RWPE1 (cell line): ENCODE results near the gene USP46.

Source experiments
- CTCF ChIA-PET: fragments of 350-600 bp; sonication (Branson Sonifier 250); formaldehyde crosslinking; extraction: SDS; loops from one replicate; lab custom pipeline; 2021; lab: Yijun Ruan, JAX
- POLR2A ChIA-PET: fragments of 400-600 bp; formaldehyde crosslinking; extraction: SDS; loops from one replicate; lab custom pipeline; 2020; ENCODE audit warnings: antibody characterized with exemption; ENCODE audit not compliant: low non-redundant PET; lab: Yijun Ruan, JAX
- DNase-seq: peaks from one replicate; pipeline ENCODE4 v3.0.0; 2012; ENCODE audit warnings: low spot score
- H3K27ac ChIP-seq: fragments of 450-650 bp; 2 replicates; pipeline ENCODE4 v1.5.1; 2017
- TF ChIP-seq, protein P1 (sequence below): fragments of 450-650 bp; conservative IDR thresholded peaks from 2 replicates; pipeline ENCODE4 v1.5.1; 2017; ENCODE audit warnings: low read depth, mild to moderate bottlenecking

USP46 gene

DNA sequence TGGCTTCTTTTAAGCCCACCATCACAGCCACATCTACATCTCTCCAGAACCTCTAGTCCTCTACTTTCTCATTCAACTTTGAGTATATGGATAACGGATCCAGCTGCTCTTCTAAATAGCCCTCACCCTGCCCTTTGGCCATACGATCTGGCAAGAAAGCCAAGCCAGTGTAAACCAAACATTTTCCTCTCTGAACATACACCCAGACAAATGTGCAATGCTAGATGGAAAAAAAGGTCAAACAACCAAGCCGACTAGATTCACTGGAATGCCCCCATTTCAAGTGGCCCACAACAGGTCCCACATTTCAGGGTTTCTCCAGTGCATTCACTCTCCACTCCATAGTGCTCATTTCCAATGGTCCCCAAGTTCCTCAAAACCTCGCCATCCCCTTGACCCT is 24.0 kb downstream of the USP46 start:
- TF ChIP-seq, protein P1, sequence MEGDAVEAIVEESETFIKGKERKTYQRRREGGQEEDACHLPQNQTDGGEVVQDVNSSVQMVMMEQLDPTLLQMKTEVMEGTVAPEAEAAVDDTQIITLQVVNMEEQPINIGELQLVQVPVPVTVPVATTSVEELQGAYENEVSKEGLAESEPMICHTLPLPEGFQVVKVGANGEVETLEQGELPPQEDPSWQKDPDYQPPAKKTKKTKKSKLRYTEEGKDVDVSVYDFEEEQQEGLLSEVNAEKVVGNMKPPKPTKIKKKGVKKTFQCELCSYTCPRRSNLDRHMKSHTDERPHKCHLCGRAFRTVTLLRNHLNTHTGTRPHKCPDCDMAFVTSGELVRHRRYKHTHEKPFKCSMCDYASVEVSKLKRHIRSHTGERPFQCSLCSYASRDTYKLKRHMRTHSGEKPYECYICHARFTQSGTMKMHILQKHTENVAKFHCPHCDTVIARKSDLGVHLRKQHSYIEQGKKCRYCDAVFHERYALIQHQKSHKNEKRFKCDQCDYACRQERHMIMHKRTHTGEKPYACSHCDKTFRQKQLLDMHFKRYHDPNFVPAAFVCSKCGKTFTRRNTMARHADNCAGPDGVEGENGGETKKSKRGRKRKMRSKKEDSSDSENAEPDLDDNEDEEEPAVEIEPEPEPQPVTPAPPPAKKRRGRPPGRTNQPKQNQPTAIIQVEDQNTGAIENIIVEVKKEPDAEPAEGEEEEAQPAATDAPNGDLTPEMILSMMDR = no peak
- H3K27ac ChIP-seq = no peak overlapping the region
- POLR2A ChIA-PET = no interaction called here
- DNase-seq = no peak
- CTCF ChIA-PET = no interaction called here

DNA sequence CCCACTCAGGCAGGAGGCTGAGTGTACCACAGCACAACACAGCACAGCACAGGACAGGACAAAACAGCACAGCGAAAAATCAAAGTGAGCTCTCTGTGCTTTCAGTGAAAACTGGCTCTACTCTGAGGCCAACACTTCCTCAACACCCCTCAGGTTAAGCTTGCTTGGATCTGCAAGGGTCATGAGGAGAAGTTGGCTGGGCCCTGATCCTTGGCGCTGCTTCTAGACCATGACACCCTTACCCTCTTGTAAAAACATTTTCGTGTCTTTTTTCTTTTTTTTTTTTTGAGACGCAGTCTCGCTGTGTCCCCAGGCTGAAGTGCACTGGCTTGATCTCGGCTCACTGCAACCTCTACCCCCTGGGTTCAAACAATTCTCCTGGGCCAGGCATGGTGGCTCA is 25.3 kb downstream of the USP46 start:
- ChIA-PET CTCF (interaction anchor here (0.5 to 0.6 kb wide), 2 partner anchors 19 to 1579 kb away, joined by 3 read pairs; no protein-coding TSS in a partner anchor), POLR2A (no interaction called here)
- no peak for DNase-seq
- no peak overlapping the region for H3K27ac ChIP-seq
- TF ChIP-seq, protein P1 = no peak

DNA sequence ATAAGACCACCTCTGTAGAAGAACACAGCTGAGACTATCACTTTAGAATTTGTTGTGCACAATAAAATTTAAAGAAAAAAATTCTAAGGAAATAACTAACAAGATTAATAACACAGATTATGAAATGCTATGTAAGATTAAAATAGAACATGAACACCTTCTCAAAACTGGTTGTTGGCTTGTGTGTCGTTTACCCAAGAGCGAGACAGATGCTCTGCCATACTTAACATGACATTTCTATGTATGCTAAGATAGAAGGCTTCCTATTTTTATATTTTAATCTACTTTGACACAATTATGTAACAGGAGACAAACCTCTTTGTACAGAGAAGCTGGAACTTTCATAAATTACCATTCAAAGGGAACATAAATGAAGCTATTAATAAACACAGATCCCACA is 30.1 kb downstream of the USP46 start:
- ChIA-PET POLR2A (no interaction called here), CTCF (interaction anchor here (0.7 kb wide), 1 partner anchor 84 kb away, joined by 3 read pairs; no protein-coding TSS in a partner anchor)
- DNase-seq = no peak
- TF ChIP-seq, protein P1 = no peak
- H3K27ac ChIP-seq = no peak overlapping the region

DNA sequence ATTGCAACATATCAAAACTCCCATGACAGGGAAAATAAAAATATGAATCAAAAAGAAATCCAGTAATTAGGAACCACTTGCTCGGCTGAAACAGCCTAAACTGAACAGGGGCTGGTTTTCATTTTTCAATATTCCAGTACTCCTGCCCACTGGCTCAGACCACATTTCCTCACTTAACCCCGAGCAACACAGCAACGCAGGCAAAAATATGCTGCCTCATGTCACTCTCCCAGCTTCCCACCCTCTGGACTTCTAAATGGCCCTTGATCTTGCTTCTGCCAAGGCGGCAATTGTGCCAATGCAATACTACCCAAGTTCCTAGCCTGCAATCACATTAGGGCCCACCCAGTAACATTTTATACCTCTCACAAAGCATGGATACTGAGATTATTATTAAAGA is 30.6 kb downstream of the USP46 start:
- CTCF ChIA-PET = interaction anchor here (0.7 kb wide), 1 partner anchor 84 kb away, joined by 3 read pairs; no protein-coding TSS in a partner anchor
- TF ChIP-seq, protein P1 = no peak
- POLR2A ChIA-PET = no interaction called here
- H3K27ac ChIP-seq = no peak overlapping the region
- no peak for DNase-seq

DNA sequence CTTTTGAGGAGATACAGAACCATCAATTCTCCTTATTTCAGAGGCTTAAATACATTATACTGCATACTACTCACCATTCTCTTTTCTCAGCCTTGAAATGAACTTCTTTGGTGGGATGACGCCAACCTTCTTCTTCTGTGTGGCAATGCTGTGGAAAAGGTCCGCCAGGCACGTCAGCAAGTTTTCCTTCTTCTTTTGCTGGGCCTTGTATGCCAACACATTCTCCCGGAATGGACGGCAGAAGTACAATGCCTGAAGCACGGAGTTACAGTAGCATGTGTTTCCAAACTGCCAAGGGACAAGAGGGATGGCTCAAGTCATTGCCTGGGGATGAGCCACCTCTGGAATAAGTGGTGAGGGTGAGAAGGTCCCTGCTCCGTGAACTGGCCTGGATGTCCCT is 31.2 kb downstream of the USP46 start:
- TF ChIP-seq, protein P1 = no peak
- ChIA-PET POLR2A (no interaction called here), CTCF (no interaction called here)
- no peak for DNase-seq
- no peak overlapping the region for H3K27ac ChIP-seq

DNA sequence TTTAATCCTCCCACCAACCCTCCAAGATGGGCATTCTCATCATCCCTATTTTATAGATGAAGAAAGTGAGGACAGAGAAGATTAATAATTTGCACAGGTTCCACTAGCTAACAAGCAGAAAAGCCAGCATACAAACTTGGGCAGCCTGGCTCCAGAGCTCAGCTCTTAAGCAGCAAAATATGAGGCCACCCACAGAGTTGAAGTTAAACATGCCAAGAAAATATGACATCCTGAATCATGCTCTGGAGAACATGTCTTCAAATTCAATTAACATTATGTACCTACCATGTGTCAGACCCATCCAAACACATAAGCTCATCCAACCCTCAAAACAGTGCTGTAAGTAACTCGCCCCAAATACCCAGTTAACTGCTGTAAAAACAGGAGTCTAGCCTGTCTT is 33.9 kb downstream of the USP46 start:
- CTCF ChIA-PET = no interaction called here
- H3K27ac ChIP-seq = no peak overlapping the region
- TF ChIP-seq, protein P1 = no peak
- POLR2A ChIA-PET = no interaction called here
- no peak for DNase-seq
